ENCODE data around the gene KRTAP1-5.
"Not testable (repeated sequence)": the region's sequence is repeated elsewhere in the genome, so short reads cannot be mapped to it uniquely, and the experiment has no call there.

DNA sequence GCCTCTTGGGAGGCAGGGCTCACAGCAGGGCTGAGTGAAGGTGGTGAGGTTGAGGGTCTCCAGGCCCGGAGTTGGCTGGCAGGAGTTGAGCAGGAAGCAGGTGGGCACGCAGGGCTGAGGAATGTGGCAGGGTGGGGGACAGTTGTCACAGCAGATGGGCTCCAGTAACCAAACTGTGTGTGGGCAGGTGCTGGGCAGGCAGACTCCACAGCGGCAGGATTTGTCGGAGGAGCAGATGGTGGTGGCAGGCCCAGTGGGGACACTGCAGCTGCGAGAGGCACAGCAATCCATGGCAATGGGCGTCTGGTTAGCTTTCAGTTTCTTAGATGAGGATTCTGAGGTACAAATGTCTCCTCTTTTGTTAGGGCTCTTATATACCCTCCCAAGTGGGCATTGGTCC lies 27.4 kb downstream of the KRTAP1-5 start, which contains the start of gene KRTAP3-2:
- not testable (repeated sequence) for TF ChIP-seq NFRKB (IDR thresholded peaks at IDR 0.05); FOXK2 (IDR thresholded peaks at IDR 0.05); ARNT (IDR thresholded peaks at IDR 0.05); FOXM1 (IDR thresholded peaks at IDR 0.05; ENCODE audit: borderline replicate concordance); SP1 (IDR thresholded peaks at IDR 0.05); BHLHE40 (IDR thresholded peaks at IDR 0.05; ENCODE audit: borderline replicate concordance); ZNF384 (IDR thresholded peaks at IDR 0.05); FOXA1 (IDR thresholded peaks at IDR 0.05); SUZ12 (IDR thresholded peaks at IDR 0.05); L3MBTL2 (conservative IDR thresholded peaks at IDR 0.05); TARDBP (IDR thresholded peaks at IDR 0.05); ELF4 (IDR thresholded peaks at IDR 0.05)

All from HEK293T (cell line).